Transverse colon (tissue), 4 donors: ENCODE results near the gene FCHSD2.

Experiments
- EP300 ChIP-seq: sonication (generic); formaldehyde crosslinking; IDR thresholded peaks from one replicate; pipeline ENCODE4 v1.6.1; 2017; ENCODE audit warnings: antibody characterized with exemption, low read depth
- POLR2A ChIP-seq: fragments of 450-650 bp; IDR thresholded peaks from one replicate; pipeline ENCODE4 v1.6.1; 2016; ENCODE audit warnings: antibody characterized with exemption, mild to moderate bottlenecking, moderate library complexity
- POLR2AphosphoS5 ChIP-seq, 3 donors: sonication (generic); formaldehyde crosslinking; IDR thresholded peaks; one replicate each; pipeline ENCODE4 v1.6.1; 2016; ENCODE audit warnings: antibody characterized with exemption in 3 of 3
- TF ChIP-seq, protein P1 (sequence below), 5 experiments: fragments of 200-600 bp in 3 of 5; fragments of 450-650 bp in 2 of 5; sonication (generic) in 3 of 5; IDR thresholded peaks; 1 replicate in 2 of 5; 2 replicates in 3 of 5; pipeline ENCODE4 v1.5.1; 2016 to 2017; ENCODE audit warnings: antibody characterized with exemption in 5 of 5, inconsistent platforms in 3 of 5, mild to moderate bottlenecking in 2 of 5, moderate library complexity in 1 of 5

DNA sequence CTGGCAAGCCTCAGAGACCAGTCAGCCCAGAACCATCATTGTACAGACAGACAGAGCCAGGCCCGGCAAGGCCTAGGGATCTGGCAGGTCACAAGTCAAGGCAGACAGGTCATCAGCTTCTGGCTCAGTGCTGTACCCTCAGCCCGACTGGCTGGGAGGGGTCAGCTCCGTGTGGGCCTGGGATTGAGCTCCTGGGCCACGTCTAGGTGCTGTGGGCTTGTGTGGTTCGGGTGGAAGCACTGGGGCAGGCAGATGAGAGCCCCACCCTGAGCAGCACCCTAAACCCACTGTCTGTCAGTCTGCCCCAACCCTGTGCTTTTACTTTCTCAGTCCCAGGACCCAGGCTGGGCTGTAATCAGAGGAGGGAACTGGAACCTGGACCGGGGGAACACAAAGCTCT lies 49.0 kb upstream of the FCHSD2 start:
- TF ChIP-seq, protein P1, sequence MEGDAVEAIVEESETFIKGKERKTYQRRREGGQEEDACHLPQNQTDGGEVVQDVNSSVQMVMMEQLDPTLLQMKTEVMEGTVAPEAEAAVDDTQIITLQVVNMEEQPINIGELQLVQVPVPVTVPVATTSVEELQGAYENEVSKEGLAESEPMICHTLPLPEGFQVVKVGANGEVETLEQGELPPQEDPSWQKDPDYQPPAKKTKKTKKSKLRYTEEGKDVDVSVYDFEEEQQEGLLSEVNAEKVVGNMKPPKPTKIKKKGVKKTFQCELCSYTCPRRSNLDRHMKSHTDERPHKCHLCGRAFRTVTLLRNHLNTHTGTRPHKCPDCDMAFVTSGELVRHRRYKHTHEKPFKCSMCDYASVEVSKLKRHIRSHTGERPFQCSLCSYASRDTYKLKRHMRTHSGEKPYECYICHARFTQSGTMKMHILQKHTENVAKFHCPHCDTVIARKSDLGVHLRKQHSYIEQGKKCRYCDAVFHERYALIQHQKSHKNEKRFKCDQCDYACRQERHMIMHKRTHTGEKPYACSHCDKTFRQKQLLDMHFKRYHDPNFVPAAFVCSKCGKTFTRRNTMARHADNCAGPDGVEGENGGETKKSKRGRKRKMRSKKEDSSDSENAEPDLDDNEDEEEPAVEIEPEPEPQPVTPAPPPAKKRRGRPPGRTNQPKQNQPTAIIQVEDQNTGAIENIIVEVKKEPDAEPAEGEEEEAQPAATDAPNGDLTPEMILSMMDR (IDR thresholded peaks at IDR 0.05): no peak
- no peak for TF ChIP-seq POLR2A
- no peak for TF ChIP-seq EP300
- no peak for TF ChIP-seq POLR2AphosphoS5 (IDR thresholded peaks at IDR 0.05)
